Bone marrow (tissue), 2 donors: ENCODE results near the gene LOXHD1.

Source experiments
- DNase-seq, 2 donors: peaks; one replicate each; lab custom pipeline; 2025; lab: John Stamatoyannopoulos, UW

Gene LOXHD1

DNA sequence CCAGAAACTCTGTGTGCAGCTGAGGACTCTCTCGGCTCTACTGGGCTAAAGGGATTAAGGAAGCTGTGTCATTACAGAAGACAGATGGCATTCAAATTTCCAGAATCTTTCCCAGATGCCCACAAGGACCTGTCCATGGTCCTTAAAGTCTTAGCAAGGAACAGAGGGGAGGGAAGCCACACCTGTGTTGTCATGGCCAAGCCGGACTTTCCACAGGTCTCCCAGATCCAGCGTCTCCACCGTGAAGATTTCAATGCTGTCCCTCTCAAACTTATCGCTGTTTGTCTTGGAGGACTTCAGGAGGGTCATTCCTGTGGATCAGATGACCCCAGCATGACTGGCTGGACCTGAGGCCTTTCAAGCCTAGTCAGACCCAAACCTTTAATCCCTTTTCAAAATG, 114.5 kb downstream of the LOXHD1 start:
- no peak for DNase-seq

DNA sequence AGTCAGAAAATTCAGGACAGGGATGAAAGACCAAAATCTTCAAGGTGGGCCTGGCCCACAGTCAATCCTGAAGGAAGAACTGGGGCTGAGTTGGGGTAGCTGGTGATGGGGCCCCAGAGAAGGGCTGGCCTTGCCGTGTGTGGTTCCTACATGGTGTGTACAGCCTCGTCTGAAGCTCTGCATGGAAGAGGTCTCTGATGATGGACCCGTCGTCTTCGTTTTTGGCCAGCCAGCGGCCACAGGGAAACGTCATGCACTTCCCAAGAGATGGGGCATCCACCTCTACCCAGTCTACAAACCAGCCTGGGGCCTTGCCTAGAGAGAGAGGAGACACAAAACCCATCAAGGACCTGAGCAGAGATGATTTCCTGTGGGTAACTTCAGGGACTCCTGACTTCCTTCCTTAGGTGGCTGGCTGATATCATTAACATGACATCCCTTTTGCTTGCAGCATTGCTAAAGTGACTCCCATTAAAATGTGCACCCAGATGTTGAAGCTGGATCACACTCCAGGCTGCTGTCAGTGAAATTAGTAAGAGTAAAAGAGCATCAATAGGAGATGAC, 115.3 kb downstream of the LOXHD1 start:
- DNase-seq, result no peak

DNA sequence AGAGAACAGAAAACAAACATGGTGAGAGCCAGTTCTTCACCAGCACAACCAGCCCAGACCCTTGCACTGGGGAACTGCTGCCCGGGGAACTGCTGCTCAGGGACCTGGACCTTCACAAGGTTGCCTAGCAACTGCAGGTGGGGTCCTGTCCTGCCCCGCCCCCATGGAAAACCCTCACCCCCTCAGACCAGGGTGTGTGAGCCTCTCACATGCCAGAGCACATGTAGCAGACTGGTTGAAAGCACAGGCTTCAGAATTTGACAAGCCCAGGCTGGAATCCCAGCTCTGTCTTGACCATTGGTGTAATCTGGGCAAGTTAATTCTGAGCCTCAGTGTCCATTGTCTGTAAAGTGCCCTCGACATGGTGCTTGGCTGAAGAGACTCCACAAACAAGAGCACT, 118.6 kb downstream of the LOXHD1 start:
- no peak for DNase-seq

DNA sequence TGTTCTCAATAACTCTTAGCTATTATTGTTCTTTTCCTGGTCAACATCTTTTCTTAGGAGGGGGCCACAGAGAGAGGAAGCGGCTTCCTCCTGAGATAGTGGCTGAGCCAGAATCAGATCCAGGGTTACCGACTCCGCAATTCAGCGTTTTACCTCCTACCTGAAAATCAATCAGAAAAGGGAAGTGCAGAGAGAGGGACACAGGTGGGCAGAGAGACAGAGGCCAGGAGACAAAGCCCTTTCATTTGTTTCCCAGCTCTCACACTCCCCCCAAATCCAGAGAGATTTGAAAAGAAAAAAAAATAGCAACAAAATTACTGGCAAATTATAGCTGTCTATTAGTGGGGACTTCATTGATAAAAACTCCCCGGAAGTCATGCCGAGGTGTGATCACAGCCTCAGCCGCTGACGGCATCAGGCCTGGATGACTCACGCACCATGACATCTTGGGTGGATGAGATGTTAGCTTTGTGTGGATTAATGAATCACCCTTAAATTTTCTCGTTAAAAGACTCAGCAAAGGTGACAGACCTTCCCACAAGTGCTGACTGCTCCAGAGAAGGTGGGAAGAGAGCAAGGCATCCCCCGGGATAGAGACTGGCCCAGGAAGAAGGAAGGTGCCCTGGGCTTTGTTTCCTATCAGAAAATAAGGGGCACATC, 120.7 kb downstream of the LOXHD1 start:
- no peak for DNase-seq

DNA sequence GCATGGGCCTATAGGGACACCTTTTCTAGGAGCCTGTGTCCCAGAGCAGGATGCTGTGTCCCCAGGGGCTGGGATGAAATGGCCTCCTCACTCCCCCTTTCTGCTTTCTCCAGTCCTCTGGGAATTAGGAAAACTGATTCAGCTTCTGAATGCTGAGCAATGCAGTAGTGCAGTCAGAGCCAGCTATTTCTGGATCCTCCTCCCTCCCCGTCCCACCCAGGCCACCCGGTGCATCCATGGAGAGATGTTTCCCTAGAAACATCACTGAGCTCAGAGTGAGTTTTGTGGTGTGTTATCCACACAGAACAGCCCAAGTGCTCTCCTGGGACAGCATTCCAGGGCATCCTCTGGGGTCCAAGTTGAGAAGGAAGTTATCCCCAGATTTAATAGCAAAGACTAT, 125.5 kb downstream of the LOXHD1 start:
- DNase-seq, result no peak

DNA sequence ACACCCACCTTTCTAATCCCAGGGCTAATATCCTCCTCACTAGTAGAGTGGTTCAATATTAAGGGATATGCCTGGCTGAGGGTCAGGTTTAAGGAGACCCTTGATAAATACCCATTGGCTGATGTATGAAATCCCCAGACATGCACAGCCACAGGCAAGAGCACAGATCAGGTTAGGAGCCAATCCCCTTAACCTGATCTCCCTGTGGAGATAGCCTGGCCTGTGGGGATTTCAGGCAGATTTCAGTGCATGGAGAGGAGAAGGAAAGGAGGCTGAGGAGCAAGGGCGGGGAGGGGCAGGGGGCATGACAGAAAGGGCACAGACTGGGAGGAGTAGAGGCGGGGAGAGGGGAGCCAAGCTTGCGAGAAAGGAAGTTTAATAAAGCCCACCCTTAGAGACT, 129.0 kb downstream of the LOXHD1 start:
- DNase-seq, result no peak

DNA sequence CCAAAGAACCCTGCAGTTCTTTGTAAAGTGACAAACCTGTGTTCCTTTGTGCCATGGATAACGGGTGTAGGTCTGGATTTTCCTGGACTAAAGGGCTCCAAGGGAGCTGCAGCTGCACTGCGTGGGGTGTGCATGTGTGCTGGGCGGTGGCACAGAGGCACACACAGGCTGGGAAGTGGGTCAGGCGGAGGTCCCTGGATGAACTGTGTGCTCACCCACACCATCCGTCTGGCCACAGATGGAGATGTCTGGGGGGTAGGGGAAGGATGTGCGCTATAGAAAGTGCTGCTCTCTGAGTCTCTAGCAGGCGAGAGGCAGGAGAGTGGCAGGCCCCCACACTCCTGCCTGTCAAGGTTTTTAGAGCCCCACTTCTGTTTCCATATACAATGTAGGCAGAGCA, 137.2 kb downstream of the LOXHD1 start:
- DNase-seq, result no peak

DNA sequence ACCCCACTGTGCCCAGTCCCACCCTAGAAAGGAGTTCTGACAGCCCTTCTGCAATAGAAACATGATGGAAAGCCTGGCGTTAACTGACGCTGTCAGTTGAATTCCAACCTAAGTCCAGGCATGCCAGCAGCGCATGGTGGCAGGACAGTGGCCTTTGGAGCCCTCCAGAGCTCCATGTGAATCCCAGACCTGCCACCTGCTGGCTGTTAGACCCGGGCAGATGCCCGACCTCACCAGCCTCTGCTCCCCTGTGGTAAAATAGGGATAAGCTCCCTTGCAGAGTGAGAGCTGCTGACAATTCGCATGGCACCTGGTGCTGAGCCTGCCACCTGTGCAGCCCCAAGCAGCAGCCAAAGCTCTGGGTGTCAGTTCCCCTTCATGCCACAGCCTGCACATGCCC, 138.6 kb downstream of the LOXHD1 start:
- no peak for DNase-seq

DNA sequence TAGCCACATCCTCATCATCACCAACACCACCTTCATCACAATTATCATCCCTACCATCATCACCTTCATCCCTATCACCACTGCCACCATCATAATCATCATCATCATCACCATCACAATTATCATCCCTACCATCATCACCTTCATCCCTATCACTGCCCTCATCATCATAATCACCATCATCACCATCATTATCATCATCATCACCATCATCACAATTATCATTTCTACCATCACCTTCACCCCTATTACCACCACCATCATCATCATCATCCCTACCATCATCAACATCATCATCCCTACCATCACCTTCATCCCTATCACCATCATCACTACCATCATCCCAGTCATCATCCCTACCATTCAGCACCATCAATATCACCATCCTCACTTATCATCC, 140.5 kb downstream of the LOXHD1 start:
- no peak for DNase-seq

DNA sequence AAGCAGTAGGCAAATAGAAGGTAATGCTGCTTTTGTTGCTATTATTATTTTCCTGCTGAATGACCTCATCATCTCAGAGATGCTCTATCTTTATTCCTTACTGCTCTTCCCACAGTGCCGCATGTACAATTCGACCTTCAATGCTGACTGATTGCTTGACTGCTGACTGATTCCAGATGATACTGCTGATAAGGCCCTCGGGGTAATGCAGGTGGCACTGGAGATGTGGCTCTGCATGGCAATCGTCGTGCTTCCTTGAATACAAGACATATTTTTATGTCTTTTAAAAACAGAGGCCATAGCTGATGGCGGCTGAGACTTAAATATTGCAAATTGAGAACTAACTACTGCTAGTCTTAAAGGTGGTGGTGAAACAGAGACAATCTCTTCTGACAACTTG, 146.6 kb downstream of the LOXHD1 start:
- DNase-seq, result no peak

DNA sequence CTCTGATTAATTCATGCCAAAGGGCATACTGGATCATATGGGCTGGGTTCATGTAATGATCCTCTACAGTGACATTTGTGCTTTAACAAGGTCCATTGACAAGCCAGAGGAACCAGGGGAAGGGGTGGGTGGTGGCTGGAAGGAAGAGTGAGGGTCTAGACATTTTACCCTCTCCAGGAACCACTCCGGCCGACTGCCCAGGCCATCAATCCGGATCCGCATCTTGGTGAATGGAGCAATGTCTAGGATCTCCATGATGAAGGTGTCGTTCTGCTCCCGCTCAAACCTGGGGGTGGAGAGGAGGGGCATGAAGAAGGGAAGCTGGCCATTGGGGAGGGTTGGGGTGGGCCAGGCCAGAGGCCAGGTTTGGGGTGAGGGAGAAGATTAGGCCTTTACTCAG, 147.5 kb downstream of the LOXHD1 start:
- DNase-seq, result no peak

DNA sequence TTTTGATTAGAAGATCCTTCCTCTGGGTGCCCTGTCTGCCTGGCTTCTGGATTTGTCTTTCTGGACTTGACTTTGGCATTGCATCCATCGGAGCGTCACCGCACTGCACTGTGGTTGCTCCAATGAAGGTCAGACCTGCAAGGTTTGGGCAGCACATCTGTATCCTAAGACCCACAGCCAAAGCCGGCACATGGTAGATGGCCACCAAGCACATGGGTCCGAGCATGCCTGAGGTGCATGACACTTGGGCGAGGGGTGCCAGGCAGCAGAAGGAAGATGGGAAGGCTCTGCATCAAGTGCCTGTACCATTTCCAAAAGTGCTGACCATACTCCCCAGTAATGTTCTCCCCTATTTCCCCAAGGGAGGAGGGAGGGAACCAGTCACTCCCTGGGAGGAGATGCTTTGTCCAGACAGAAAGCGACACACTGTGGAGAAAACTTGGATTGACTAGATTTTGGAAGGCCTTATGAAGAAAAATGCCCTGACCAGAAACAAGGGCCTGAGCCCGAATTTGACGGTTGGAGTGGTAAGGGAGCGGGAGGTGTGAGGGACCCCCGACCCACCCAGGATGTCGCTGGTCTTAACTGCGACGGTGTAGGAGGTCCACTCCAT, 149.9 kb downstream of the LOXHD1 start:
- DNase-seq, result no peak

DNA sequence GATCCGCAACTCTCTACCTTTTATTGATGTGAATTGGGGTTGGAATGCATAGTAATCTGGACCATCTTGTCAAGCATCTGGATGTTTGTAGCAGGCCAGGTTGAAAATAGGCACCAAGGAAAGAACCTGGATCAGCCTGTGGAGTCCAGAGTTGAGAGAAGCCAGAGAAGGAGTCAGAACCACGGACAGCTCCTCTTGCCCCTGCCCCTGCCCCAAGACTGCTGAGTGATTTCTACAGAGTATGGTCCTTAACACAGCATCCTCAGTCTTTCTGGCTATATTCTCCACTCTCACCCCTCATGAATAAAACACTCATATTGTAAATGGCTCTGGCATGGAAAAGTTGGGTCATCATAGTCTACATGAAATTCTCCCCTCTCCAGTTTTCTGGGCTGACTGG, 154.6 kb downstream of the LOXHD1 start:
- no peak for DNase-seq

DNA sequence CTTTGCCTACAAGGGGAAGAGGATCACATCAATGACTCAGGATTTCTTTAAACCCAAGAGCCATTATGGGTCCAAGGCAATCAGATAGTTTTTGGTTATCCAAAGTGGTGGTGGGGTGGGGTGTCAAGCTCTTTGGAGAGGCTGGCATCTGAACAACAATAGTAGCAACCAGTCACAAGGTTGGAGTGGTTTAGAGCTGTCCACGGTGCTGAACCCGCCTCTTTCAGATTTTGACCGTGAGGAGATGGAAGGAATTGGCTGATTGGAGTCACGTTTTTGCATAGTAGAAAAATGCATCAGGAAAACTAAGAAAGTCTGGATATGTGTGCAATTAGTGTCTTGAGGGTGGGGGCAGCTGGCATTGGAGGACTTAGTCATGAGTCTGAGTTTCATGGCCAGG, 159.9 kb downstream of the LOXHD1 start:
- no peak for DNase-seq

DNA sequence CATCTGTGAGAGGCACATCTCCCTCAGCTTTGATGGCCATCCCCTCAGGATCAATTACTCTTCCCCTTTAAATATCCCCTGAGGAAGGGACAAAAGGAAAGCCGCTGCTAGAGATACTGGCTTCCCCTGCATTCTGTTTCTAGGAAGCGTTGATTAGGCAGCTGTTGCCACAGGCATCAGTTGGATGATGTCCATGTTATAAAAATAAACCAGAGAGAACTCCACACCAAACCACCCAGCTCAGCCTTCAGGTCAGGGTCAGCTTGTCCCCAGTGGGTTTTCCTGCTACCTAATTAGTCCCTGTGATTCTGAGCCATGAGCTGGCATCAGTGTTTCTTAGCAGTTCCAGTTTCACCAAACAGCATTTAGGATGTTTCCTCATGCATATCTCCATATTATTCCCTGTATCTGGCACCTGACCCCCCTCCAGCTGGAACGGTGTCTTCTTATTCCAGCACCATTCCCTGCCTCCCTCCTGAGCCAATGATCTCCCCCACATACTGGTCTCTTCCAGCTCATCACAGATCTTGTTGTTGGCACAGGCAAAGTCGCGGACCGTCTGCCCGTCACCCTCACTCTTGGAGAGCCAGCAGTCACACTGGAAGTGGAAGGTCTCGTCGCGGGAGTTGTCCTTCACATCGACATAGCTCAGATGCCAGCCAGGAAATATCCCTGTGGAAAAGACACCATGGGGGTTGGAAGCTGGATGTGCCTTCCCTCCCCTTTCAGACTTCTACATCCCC, 168.4 kb downstream of the LOXHD1 start:
- DNase-seq, result no peak

DNA sequence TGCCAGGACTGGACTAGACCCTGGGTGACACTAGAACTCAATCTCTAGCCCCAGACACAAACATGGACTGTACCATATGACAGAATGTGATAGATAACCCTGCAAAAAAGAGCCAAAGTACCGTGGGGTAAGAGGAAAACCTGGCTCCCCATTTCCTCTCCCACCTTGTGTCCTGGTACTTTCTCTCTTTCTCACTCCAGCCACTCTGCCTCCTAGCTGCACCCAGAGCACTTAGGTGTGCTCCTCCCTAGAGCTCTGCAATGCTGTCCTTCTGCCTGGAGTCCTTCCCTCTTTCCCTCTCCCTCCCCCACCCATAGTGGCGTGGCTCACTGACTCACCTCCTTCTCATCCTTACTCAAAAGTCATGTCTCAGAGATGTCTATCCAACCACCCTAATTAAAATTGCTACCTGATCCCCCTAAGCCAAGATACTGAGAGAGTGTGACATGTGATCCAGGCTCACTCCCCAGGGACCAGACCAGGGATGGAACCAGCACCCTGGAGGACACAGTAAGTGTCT, 171.3 kb downstream of the LOXHD1 start:
- DNase-seq, result no peak

DNA sequence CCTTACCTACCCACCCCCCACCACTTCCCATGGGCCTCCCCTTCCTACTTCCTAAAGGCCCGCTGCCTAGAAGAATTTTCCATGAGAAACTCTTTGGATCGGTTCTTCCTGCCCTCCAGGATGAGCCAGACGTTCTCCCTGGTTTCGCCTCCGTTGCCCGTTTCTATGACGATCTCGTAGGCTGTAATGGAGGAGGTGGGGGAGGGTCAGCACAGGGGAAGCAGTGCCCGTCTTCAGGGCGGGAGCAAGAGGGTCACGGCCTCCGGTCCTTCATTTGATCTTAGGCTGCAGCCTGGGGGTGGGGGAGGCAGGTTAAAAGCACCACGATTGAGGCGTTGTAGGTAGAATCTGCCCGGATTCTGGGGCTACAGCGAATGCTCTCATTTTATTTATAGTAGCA, 172.0 kb downstream of the LOXHD1 start:
- DNase-seq, result no peak

DNA sequence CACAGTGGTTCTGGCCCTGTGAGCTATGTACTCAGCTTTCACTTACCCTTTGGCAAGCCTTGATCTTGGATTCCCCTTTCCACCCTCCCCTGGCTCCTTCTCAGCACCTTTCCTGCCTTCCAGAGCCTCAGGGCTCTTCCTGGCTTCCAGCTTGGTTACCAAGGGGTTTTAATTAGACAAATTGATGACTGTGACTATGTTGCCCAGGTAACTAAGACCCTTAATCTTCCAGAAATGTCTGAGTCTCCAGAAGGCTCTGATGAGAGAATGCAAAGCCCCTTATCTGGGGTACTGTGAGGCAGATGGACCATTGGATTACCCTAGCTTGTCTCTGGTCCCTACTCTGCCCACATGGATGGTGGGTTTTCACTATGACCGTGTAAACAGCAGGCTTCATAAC, 174.2 kb downstream of the LOXHD1 start:
- DNase-seq, result no peak

DNA sequence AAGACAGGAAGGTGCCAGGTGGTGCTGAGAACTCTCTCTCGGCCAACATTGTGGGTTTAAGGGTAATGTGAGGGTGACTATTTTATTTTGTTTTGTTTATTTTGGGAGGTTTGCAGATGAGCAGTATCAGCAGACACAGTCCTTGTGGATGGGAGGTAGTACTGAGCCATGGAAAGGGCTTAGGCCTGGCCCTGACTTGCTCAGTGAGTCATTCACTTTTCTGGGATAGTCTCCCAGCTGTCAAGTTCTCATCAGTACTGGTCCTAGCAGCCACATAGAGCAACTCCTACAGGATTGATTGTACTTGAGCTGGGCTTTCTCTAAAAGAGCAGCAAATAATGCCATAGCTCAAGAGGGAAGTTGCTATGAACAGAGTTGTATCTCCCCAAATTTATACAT, 175.2 kb downstream of the LOXHD1 start:
- DNase-seq, result no peak

DNA sequence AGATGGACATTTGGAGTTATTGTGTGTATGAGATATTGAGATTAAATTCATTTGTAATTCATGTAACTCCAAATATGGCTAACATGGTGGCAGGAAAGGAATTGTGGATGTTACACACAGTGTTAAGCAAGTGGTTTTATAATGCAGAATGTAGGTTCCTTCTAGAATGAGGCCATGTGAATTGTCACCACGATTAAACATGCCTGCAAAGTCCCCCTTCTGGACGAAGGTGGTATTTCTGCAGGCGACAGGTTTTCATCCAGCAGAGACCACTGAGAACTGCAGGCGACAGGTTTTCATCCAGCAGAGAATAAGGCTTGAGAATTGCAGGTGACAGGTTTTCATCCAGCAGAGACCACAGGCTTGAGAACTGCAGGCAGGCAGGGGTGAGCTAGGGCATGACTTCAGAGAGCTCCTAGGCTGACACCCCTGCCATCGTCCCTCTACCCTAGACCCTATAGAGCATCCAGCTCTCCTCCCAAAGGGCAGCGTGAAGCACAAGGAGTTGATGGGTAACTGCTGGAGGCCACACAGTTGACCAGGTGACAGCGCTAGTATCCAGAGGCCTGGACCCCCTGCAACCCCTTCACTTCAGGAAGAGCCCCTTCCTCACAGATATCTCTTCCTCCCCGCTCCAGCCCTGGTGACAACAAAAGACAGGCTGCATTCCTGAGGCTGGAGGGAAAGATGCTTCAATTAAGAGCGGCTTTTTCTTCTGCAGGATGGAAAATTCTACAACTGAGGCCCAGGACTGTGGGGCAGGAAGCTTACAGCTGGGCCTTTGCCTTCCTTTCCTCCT, 175.8 kb downstream of the LOXHD1 start:
- peak in 1 of 2 donors; percentile 12 for DNase-seq

DNA sequence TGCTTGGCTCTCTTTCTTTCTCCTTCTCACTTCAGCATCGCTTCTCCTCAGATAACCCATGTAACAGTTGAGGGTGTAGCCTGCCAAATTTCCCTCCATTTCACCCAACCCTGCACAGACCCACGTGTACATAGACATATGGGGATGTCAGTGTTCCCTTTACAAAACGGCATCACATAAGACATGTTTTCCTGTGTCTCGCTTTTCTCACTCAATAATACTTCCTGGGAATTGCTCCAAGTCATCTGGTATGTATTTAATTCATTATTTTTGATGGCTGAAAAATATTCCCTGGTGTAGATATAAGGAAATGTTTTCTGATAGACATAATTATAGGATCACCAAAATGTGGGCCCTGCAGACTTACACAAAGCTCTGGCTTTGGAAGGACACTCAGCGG, 176.8 kb downstream of the LOXHD1 start:
- no peak for DNase-seq

DNA sequence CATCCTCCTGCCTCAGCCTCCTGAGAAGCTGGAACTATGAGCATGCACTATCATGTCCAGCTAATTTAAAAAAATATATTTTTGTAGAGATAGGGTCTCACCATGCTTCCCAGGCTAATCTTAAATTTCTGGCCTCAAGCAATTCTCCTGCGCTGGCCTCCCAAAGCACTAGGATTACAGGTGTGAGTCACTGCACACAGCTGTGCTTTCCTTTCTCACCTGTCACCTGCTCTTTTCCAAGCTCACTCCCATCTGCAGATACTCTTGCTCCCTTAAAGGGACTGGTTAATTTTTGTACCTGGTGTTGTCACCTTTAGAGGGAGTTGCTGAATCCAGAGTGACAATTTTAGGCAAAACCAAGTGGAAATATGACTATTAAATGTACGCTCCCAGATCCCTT, 178.2 kb downstream of the LOXHD1 start:
- DNase-seq, result no peak
